IgD-negative memory B cell (primary cell): ENCODE data around the gene TMEM50B. TPM values are rescaled to one million over a fixed set of nuclear protein-coding genes. Genes with fewer than 3 reads are reported as not detected.
"Not testable (repeated sequence)": the region's sequence is repeated elsewhere in the genome, so short reads cannot be mapped to it uniquely, and the experiment has no call there.

Source experiments
- H3K27ac Mint-ChIP-seq, 3 donors: one replicate each; pipeline ENCODE4 v1.8.0; 2020 to 2022; ENCODE audit warnings: mild to moderate bottlenecking in 3 of 3, mixed read lengths in 3 of 3, moderate library complexity in 1 of 3
- H3K27me3 Mint-ChIP-seq: one replicate; pipeline ENCODE4 v1.8.0; 2021; ENCODE audit warnings: mixed read lengths
- H3K36me3 Mint-ChIP-seq: one replicate; pipeline ENCODE4 v1.8.0; 2020; ENCODE audit warnings: mild to moderate bottlenecking, mixed read lengths
- H3K4me1 Mint-ChIP-seq, 3 donors: one replicate each; pipeline ENCODE4 v1.8.0; 2020 to 2022; ENCODE audit warnings: mixed read lengths in 3 of 3, mild to moderate bottlenecking in 1 of 3
- H3K4me3 Mint-ChIP-seq, 4 donors: one replicate each; pipeline ENCODE4 v1.8.0; 2020 to 2022; ENCODE audit warnings: mild to moderate bottlenecking in 4 of 4, mixed read lengths in 4 of 4, moderate library complexity in 3 of 4
- H3K9me3 Mint-ChIP-seq, 3 donors: one replicate each; pipeline ENCODE4 v1.8.0; 2020 to 2021; ENCODE audit warnings: mixed read lengths in 3 of 3, mild to moderate bottlenecking in 1 of 3
- polyA plus RNA-seq: library from polyadenylated mRNA; unstranded; fragments of 300-500 nt; fragmentation: Illumina TruSeq; gene quantifications from one replicate; pipeline ENCODE4 v1.2.3, GENCODE V29; 2021

Gene TMEM50B
- 31.9 TPM for polyA plus RNA-seq

GRCh38 chr21:33479679-33480480 lies at the start of gene TMEM50B:
TMEM50B (minus strand) TSS chr21:33479974; CDS start chr21:33468885, 11,089 bp downstream.
- Mint-ChIP-seq H3K27ac (peak within 1 kb of the TSS; percentile 93 to 97 (median 93)), H3K27me3 (no peaks in the 10 kb centered on the region), H3K4me1 (peaks cover 8 to 17% (median 12%) of the 10 kb centered on the region in 3 donors)

GRCh38 chr21:33522953-33523349 lies 43.2 kb upstream of the TMEM50B start:
- no peaks in the 10 kb centered on the region for H3K27me3 Mint-ChIP-seq
- H3K4me3 Mint-ChIP-seq: no peak overlapping the region
- peaks cover 0 to 3% (median 0%) of the 10 kb centered on the region in 3 donors for H3K4me1 Mint-ChIP-seq
- H3K36me3 Mint-ChIP-seq: peaks cover 7% of the 10 kb centered on the region
- no peak overlapping the region for H3K27ac Mint-ChIP-seq
- H3K9me3 Mint-ChIP-seq: no peaks in the 10 kb centered on the region

More at GRCh38 chr21:33479679-33480480, at the start of gene TMEM50B:
- Mint-ChIP-seq H3K9me3 (no peaks in the 10 kb centered on the region), H3K36me3 (peaks cover 1% of the 10 kb centered on the region), H3K4me3 (peak within 1 kb of the TSS; percentile 91 to 99 (median 97))

- Mint-ChIP-seq H3K9me3 (no peaks in the 10 kb centered on the region), H3K27ac (no peak overlapping the region), H3K27me3 (no peaks in the 10 kb centered on the region), H3K36me3 (peaks cover 7% of the 10 kb centered on the region), H3K4me3 (no peak overlapping the region), H3K4me1 (peaks cover 0 to 3% (median 0%) of the 10 kb centered on the region in 3 donors)
These were observed 42.7 kb upstream of the TMEM50B start for GRCh38 chr21:33522297-33522952.

GRCh38 chr21:33518899-33519298 lies 39.1 kb upstream of the TMEM50B start:
- peak overlapping the region in 1 of 3 donors; percentile 48 for H3K27ac Mint-ChIP-seq
- H3K27me3 Mint-ChIP-seq: no peaks in the 10 kb centered on the region
- peaks cover 10% of the 10 kb centered on the region for H3K36me3 Mint-ChIP-seq
- H3K4me1 Mint-ChIP-seq: no peaks in the 10 kb centered on the region
- no peaks in the 10 kb centered on the region for H3K9me3 Mint-ChIP-seq
- H3K4me3 Mint-ChIP-seq: no peak overlapping the region

- Mint-ChIP-seq H3K27me3 (no peaks in the 10 kb centered on the region), H3K4me3 (no peak overlapping the region), H3K4me1 (no peaks in the 10 kb centered on the region), H3K36me3 (peaks cover 13% of the 10 kb centered on the region), H3K9me3 (no peaks in the 10 kb centered on the region), H3K27ac (no peak overlapping the region)
These were observed 34.5 kb upstream of the TMEM50B start for GRCh38 chr21:33514229-33514628.

GRCh38 chr21:33512481-33512880 lies 32.7 kb upstream of the TMEM50B start:
- no peaks in the 10 kb centered on the region for H3K9me3 Mint-ChIP-seq
- no peak overlapping the region for H3K4me3 Mint-ChIP-seq
- peaks cover 16% of the 10 kb centered on the region for H3K36me3 Mint-ChIP-seq

GRCh38 chr21:33511639-33512038 lies 31.9 kb upstream of the TMEM50B start:
- Mint-ChIP-seq H3K27me3 (no peaks in the 10 kb centered on the region), H3K27ac (no peak overlapping the region), H3K9me3 (peaks cover 0 to 5% (median 4%) of the 10 kb centered on the region in 3 donors), H3K4me1 (no peaks in the 10 kb centered on the region), H3K36me3 (peaks cover 19% of the 10 kb centered on the region), H3K4me3 (no peak overlapping the region)

More at GRCh38 chr21:33512481-33512880, 32.7 kb upstream of the TMEM50B start:
- no peak overlapping the region for H3K27ac Mint-ChIP-seq
- H3K4me1 Mint-ChIP-seq: no peaks in the 10 kb centered on the region
- H3K27me3 Mint-ChIP-seq: no peaks in the 10 kb centered on the region

GRCh38 chr21:33510826-33511225 lies 31.1 kb upstream of the TMEM50B start:
- Mint-ChIP-seq H3K4me1 (no peaks in the 10 kb centered on the region), H3K9me3 (peaks cover 0 to 5% (median 4%) of the 10 kb centered on the region in 3 donors), H3K4me3 (no peak overlapping the region), H3K36me3 (peaks cover 16% of the 10 kb centered on the region), H3K27me3 (no peaks in the 10 kb centered on the region), H3K27ac (peak overlapping the region in 1 of 3 donors; percentile 80)

- not testable (repeated sequence) for H3K27me3 Mint-ChIP-seq, H3K27ac Mint-ChIP-seq, H3K4me3 Mint-ChIP-seq, H3K9me3 Mint-ChIP-seq, H3K4me1 Mint-ChIP-seq
- H3K36me3 Mint-ChIP-seq: peaks cover 16% of the 10 kb centered on the region
These were observed 27.2 kb upstream of the TMEM50B start for GRCh38 chr21:33507003-33507402.

- Mint-ChIP-seq H3K9me3 (peaks cover 0 to 5% (median 4%) of the 10 kb centered on the region in 3 donors), H3K27me3 (no peaks in the 10 kb centered on the region), H3K36me3 (peaks cover 16% of the 10 kb centered on the region), H3K27ac (no peak overlapping the region), H3K4me1 (no peaks in the 10 kb centered on the region), H3K4me3 (no peak overlapping the region)
These were observed 26.1 kb upstream of the TMEM50B start for GRCh38 chr21:33505833-33506232.

GRCh38 chr21:33496345-33496744 lies 16.6 kb upstream of the TMEM50B start:
- Mint-ChIP-seq H3K27ac (no peak overlapping the region), H3K27me3 (peaks cover 1% of the 10 kb centered on the region), H3K9me3 (no peaks in the 10 kb centered on the region), H3K4me1 (peaks cover 3 to 6% (median 5%) of the 10 kb centered on the region in 3 donors), H3K36me3 (no peaks in the 10 kb centered on the region), H3K4me3 (peak overlapping the region in 1 of 4 donors; percentile 16)

- Mint-ChIP-seq H3K4me3 (peak overlapping the region in 1 of 4 donors; percentile 35), H3K27me3 (peaks cover 1% of the 10 kb centered on the region), H3K4me1 (peaks cover 3 to 9% (median 5%) of the 10 kb centered on the region in 3 donors), H3K27ac (no peak overlapping the region), H3K36me3 (no peaks in the 10 kb centered on the region), H3K9me3 (no peaks in the 10 kb centered on the region)
These were observed 16.0 kb upstream of the TMEM50B start for GRCh38 chr21:33495743-33496142.

- Mint-ChIP-seq H3K27ac (no peak overlapping the region), H3K27me3 (peaks cover 1% of the 10 kb centered on the region), H3K9me3 (no peaks in the 10 kb centered on the region), H3K36me3 (no peaks in the 10 kb centered on the region), H3K4me1 (peaks cover 5 to 10% (median 5%) of the 10 kb centered on the region in 3 donors), H3K4me3 (peak overlapping the region in 1 of 4 donors; percentile 76)
These were observed 14.0 kb upstream of the TMEM50B start for GRCh38 chr21:33493756-33494155.

- Mint-ChIP-seq H3K36me3 (no peaks in the 10 kb centered on the region), H3K9me3 (no peaks in the 10 kb centered on the region), H3K27me3 (peaks cover 1% of the 10 kb centered on the region), H3K27ac (no peak overlapping the region), H3K4me3 (peak overlapping the region in 3 of 4 donors; percentile 9 to 43 (median 12)), H3K4me1 (peaks cover 5 to 10% (median 5%) of the 10 kb centered on the region in 3 donors)
These were observed 12.8 kb upstream of the TMEM50B start for GRCh38 chr21:33492571-33492970.

GRCh38 chr21:33491373-33492102 lies 11.8 kb upstream of the TMEM50B start, which contains the start of gene DNAJC28:
DNAJC28 (minus strand) TSS chr21:33491716; CDS start chr21:33489393, 2,323 bp downstream.
- H3K4me1 Mint-ChIP-seq: peaks cover 5 to 10% (median 5%) of the 10 kb centered on the region in 3 donors
- H3K4me3 Mint-ChIP-seq: peak within 1 kb of the TSS; percentile 88 to 98 (median 94)
- H3K36me3 Mint-ChIP-seq: no peaks in the 10 kb centered on the region
- H3K27ac Mint-ChIP-seq: peak within 1 kb of the TSS; percentile 71 to 95 (median 84)
- H3K9me3 Mint-ChIP-seq: no peaks in the 10 kb centered on the region
- H3K27me3 Mint-ChIP-seq: peaks cover 1% of the 10 kb centered on the region
